Liver (tissue), 9 donors: Measurements from ENCODE around the gene ELP4. TPM values are rescaled to one million over a fixed set of nuclear protein-coding genes. Genes with fewer than 3 reads are reported as not detected.

ENCODE experiments used
- DNase-seq: peaks from one replicate; pipeline ENCODE4 v3.0.0-alpha.2; 2017; ENCODE audit warnings: low spot score
- H3K27ac ChIP-seq, 2 donors: one replicate each; pipeline ENCODE4 v1.7.0; 2013; ENCODE audit warnings: inconsistent platforms in 2 of 2, low read length in 2 of 2, control low read depth in 1 of 2, low read depth in 1 of 2, mild to moderate bottlenecking in 1 of 2
- H3K27me3 ChIP-seq, 4 donors: one replicate each; pipeline versions ENCODE4 v1.6.1 to v1.7.0; 2013; ENCODE audit warnings: low read length in 3 of 4, inconsistent platforms in 1 of 4, mild to moderate bottlenecking in 1 of 4, moderate library complexity in 1 of 4; ENCODE audit not compliant: control insufficient read depth in 4 of 4, insufficient read depth in 4 of 4
- H3K36me3 ChIP-seq, 4 donors: one replicate each; pipeline versions ENCODE4 v1.6.1 to v1.7.0; 2013; ENCODE audit warnings: low read length in 3 of 4, mild to moderate bottlenecking in 3 of 4, low read depth in 1 of 4, moderate library complexity in 1 of 4; ENCODE audit not compliant: control insufficient read depth in 4 of 4, insufficient read depth in 3 of 4
- H3K4me1 ChIP-seq, 4 donors: one replicate each; pipeline versions ENCODE4 v1.6.1 to v1.7.0; 2013; ENCODE audit warnings: low read length in 3 of 4, mild to moderate bottlenecking in 3 of 4, moderate library complexity in 1 of 4; ENCODE audit not compliant: control insufficient read depth in 4 of 4, insufficient read depth in 4 of 4
- H3K4me3 ChIP-seq, 3 donors: one replicate each; pipeline versions ENCODE4 v1.6.1 to v1.7.0; 2013; ENCODE audit warnings: low read length in 3 of 3, control low read depth in 1 of 3, low read depth in 1 of 3, mild to moderate bottlenecking in 1 of 3
- H3K9ac ChIP-seq, 2 donors: one replicate each; pipeline ENCODE4 v1.7.0; 2013; ENCODE audit warnings: low read length in 2 of 2, mild to moderate bottlenecking in 2 of 2, moderate library complexity in 2 of 2, control low read depth in 1 of 2, low read depth in 1 of 2
- H3K9me3 ChIP-seq, 4 donors: one replicate each; pipeline versions ENCODE4 v1.6.1 to v1.7.0; 2013; ENCODE audit warnings: low read length in 3 of 4; ENCODE audit not compliant: control insufficient read depth in 4 of 4
- EGR1 ChIP-seq, 2 donors: IDR thresholded peaks; 2 replicates each; pipeline ENCODE4 v1.6.1; 2016 to 2018; ENCODE audit warnings: antibody characterized with exemption in 2 of 2, low read depth in 2 of 2
- FOXA1 ChIP-seq: IDR thresholded peaks from 2 replicates; pipeline ENCODE4 v1.6.1; 2016; ENCODE audit warnings: antibody characterized with exemption
- FOXA2 ChIP-seq: IDR thresholded peaks from 2 replicates; pipeline ENCODE4 v1.6.1; 2016; ENCODE audit warnings: antibody characterized with exemption
- GABPA ChIP-seq, 2 donors: IDR thresholded peaks in 1 of 2; conservative IDR thresholded peaks in 1 of 2; 2 replicates each; pipeline ENCODE4 v1.6.1; 2016; ENCODE audit warnings: antibody characterized with exemption in 2 of 2, mild to moderate bottlenecking in 1 of 2, moderate library complexity in 1 of 2
- HNF4A ChIP-seq, 2 donors: conservative IDR thresholded peaks; 2 replicates each; pipeline ENCODE4 v1.6.1; 2016; ENCODE audit warnings: antibody characterized with exemption in 2 of 2, mild to moderate bottlenecking in 2 of 2
- HNF4G ChIP-seq: IDR thresholded peaks from 2 replicates; pipeline ENCODE4 v1.6.1; 2016; ENCODE audit warnings: antibody characterized with exemption
- JUND ChIP-seq, 2 donors: IDR thresholded peaks; 2 replicates each; pipeline ENCODE4 v1.6.1; 2016; ENCODE audit warnings: antibody characterized with exemption in 2 of 2
- NR2F2 ChIP-seq: IDR thresholded peaks from 2 replicates; pipeline ENCODE4 v1.6.1; 2016; ENCODE audit warnings: antibody characterized with exemption
- RAD21 ChIP-seq, 2 donors: IDR thresholded peaks; 2 replicates each; pipeline ENCODE4 v1.6.1; 2016; ENCODE audit warnings: antibody characterized with exemption in 2 of 2, mild to moderate bottlenecking in 2 of 2
- RXRA ChIP-seq, 2 donors: IDR thresholded peaks; 2 replicates each; pipeline ENCODE4 v1.6.1; 2017 to 2018; ENCODE audit warnings: antibody characterized with exemption in 2 of 2, mild to moderate bottlenecking in 1 of 2
- SP1 ChIP-seq: IDR thresholded peaks from 2 replicates; pipeline ENCODE4 v1.6.1; 2018; ENCODE audit warnings: antibody characterized with exemption, mild to moderate bottlenecking
- TAF1 ChIP-seq: conservative IDR thresholded peaks from 2 replicates; pipeline ENCODE4 v1.6.1; 2016; ENCODE audit warnings: antibody characterized with exemption, mild to moderate bottlenecking
- WGBS: extraction: QIAGEN DNeasy Blood & Tissue Kit; methylation state at CpG from one replicate; pipeline ENCODE4 v1.1.7; 2013; 5-methylcytosine and 5-hydroxymethylcytosine counted together
- polyA plus RNA-seq, 2 donors: library from polyadenylated mRNA; stranded (reverse) in 1 of 2; unstranded in 1 of 2; fragments of 200-250 nt in 1 of 2; fragments of >200 nt in 1 of 2; fragmentation: Nextera tagmentation in 1 of 2; extraction: Ambion mirVana in 1 of 2; gene quantifications; one replicate each; pipeline versions ENCODE4 v1.2.1 to v1.2.3, GENCODE V29; 2013 to 2015
- total RNA-seq, 2 donors: library from RNA; depleted of rRNA; stranded (reverse); fragments of >200 nt; gene quantifications; one replicate each; pipeline ENCODE4 v1.2.3, GENCODE V29; 2014
- TF ChIP-seq, protein P1 (sequence below): IDR thresholded peaks from 2 replicates; pipeline ENCODE4 v1.6.1; 2016; ENCODE audit warnings: antibody characterized with exemption
- TF ChIP-seq, protein P2 (sequence below): IDR thresholded peaks from 2 replicates; pipeline ENCODE4 v1.6.1; 2016; ENCODE audit warnings: antibody characterized with exemption
- TF ChIP-seq, protein P3 (sequence below): IDR thresholded peaks from 2 replicates; pipeline ENCODE4 v1.6.1; 2016; ENCODE audit warnings: antibody characterized with exemption
- TF ChIP-seq, protein P4 (sequence below): IDR thresholded peaks from 2 replicates; pipeline ENCODE4 v1.6.1; 2016; ENCODE audit warnings: antibody characterized with exemption, mild to moderate bottlenecking
- TF ChIP-seq, protein P5 (sequence below): fragments of 150-350 bp; IDR thresholded peaks from 2 replicates; pipeline ENCODE4 v1.5.1; 2017; ENCODE audit warnings: improper control_type of control experiment, low read depth, low read length; ENCODE audit not compliant: missing input control
- donor health status: healthy.
- donor health status: healthy.
- donor health status: healthy.
- donor health status: healthy.
- donor health status: healthy.

The ELP4 gene
- total and polyA plus RNA-seq, 4 donors: 6.0 to 18.8 (median 12.5) TPM

DNA sequence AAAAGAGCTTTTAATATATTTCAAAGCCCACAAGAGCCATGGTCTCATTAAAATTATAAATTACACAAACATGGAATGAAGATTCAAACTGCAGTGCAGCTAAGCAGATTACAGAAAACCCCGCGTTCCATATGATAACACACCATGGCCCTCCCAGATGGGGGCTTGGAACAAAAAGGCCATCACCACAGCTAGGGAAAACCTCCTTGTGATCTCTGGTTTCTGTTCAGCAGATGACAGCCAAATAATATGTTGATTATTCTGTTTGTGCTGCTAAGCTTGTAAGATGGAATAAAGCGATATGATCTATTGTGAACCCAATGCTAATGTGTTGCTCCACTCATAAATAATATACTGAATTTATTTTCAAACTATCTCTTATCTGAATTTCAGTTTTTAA is 28.6 kb upstream of the ELP4 start:
- no peak for DNase-seq
- Histone ChIP-seq H3K9ac (no peak overlapping the region), H3K4me1 (no peaks in the 10 kb centered on the region), H3K9me3 (no peaks in the 10 kb centered on the region), H3K4me3 (no peak overlapping the region), H3K27me3 (no peaks in the 10 kb centered on the region), H3K27ac (no peak overlapping the region), H3K36me3 (no peaks in the 10 kb centered on the region)
- TF ChIP-seq GABPA (IDR thresholded peaks at IDR 0.05 in 1 of 2, conservative IDR thresholded peaks at IDR 0.05 in 1 of 2) (no peak), FOXA2 (no peak), RAD21 (IDR thresholded peaks at IDR 0.05) (no peak), TAF1 (no peak), HNF4A (conservative IDR thresholded peaks at IDR 0.05) (no peak), FOXA1 (no peak), SP1 (no peak), HNF4G (no peak), NR2F2 (no peak), EGR1 (IDR thresholded peaks at IDR 0.05; ENCODE audit: low read depth in 2 of 2) (no peak), JUND (IDR thresholded peaks at IDR 0.05) (no peak), RXRA (IDR thresholded peaks at IDR 0.05) (no peak)
- TF ChIP-seq, protein P1, sequence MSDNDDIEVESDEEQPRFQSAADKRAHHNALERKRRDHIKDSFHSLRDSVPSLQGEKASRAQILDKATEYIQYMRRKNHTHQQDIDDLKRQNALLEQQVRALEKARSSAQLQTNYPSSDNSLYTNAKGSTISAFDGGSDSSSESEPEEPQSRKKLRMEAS: no peak
- TF ChIP-seq, protein P2, sequence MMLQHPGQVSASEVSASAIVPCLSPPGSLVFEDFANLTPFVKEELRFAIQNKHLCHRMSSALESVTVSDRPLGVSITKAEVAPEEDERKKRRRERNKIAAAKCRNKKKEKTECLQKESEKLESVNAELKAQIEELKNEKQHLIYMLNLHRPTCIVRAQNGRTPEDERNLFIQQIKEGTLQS: no peak
- TF ChIP-seq, protein P3, sequence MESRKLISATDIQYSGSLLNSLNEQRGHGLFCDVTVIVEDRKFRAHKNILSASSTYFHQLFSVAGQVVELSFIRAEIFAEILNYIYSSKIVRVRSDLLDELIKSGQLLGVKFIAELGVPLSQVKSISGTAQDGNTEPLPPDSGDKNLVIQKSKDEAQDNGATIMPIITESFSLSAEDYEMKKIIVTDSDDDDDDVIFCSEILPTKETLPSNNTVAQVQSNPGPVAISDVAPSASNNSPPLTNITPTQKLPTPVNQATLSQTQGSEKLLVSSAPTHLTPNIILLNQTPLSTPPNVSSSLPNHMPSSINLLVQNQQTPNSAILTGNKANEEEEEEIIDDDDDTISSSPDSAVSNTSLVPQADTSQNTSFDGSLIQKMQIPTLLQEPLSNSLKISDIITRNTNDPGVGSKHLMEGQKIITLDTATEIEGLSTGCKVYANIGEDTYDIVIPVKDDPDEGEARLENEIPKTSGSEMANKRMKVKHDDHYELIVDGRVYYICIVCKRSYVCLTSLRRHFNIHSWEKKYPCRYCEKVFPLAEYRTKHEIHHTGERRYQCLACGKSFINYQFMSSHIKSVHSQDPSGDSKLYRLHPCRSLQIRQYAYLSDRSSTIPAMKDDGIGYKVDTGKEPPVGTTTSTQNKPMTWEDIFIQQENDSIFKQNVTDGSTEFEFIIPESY: no peak
- TF ChIP-seq, protein P4, sequence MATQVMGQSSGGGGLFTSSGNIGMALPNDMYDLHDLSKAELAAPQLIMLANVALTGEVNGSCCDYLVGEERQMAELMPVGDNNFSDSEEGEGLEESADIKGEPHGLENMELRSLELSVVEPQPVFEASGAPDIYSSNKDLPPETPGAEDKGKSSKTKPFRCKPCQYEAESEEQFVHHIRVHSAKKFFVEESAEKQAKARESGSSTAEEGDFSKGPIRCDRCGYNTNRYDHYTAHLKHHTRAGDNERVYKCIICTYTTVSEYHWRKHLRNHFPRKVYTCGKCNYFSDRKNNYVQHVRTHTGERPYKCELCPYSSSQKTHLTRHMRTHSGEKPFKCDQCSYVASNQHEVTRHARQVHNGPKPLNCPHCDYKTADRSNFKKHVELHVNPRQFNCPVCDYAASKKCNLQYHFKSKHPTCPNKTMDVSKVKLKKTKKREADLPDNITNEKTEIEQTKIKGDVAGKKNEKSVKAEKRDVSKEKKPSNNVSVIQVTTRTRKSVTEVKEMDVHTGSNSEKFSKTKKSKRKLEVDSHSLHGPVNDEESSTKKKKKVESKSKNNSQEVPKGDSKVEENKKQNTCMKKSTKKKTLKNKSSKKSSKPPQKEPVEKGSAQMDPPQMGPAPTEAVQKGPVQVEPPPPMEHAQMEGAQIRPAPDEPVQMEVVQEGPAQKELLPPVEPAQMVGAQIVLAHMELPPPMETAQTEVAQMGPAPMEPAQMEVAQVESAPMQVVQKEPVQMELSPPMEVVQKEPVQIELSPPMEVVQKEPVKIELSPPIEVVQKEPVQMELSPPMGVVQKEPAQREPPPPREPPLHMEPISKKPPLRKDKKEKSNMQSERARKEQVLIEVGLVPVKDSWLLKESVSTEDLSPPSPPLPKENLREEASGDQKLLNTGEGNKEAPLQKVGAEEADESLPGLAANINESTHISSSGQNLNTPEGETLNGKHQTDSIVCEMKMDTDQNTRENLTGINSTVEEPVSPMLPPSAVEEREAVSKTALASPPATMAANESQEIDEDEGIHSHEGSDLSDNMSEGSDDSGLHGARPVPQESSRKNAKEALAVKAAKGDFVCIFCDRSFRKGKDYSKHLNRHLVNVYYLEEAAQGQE: no peak
- TF ChIP-seq, protein P5, sequence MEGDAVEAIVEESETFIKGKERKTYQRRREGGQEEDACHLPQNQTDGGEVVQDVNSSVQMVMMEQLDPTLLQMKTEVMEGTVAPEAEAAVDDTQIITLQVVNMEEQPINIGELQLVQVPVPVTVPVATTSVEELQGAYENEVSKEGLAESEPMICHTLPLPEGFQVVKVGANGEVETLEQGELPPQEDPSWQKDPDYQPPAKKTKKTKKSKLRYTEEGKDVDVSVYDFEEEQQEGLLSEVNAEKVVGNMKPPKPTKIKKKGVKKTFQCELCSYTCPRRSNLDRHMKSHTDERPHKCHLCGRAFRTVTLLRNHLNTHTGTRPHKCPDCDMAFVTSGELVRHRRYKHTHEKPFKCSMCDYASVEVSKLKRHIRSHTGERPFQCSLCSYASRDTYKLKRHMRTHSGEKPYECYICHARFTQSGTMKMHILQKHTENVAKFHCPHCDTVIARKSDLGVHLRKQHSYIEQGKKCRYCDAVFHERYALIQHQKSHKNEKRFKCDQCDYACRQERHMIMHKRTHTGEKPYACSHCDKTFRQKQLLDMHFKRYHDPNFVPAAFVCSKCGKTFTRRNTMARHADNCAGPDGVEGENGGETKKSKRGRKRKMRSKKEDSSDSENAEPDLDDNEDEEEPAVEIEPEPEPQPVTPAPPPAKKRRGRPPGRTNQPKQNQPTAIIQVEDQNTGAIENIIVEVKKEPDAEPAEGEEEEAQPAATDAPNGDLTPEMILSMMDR: no peak
- 98% methylated on average over 3 of the region's 3 CpGs for WGBS

DNA sequence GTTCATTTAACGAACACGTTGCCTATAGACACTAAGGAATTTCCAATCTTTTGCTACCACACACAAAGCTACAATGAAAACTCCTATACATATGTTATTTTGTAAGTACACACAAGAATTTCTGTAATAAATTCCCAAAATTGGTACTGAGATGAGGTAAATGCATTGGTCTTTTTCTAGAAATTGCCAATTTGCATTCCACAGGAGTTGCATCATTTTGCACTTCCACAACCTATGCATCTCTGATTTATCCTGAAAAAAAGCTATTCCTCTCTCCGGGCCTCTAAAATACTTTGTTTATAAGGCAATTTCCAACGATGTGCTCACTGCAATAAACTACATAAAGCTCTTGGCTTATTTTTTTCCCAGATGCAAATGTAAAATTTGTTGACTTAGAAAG is 25.1 kb upstream of the ELP4 start:
- Histone ChIP-seq H3K4me3 (no peak overlapping the region), H3K27me3 (no peaks in the 10 kb centered on the region), H3K27ac (no peak overlapping the region), H3K36me3 (no peaks in the 10 kb centered on the region), H3K4me1 (no peaks in the 10 kb centered on the region), H3K9ac (no peak overlapping the region), H3K9me3 (no peaks in the 10 kb centered on the region)
- 89% methylated on average over 4 of the region's 4 CpGs for WGBS
- no peak for DNase-seq
- TF ChIP-seq, protein P5: no peak
- TF ChIP-seq, protein P2: no peak
- TF ChIP-seq FOXA1 (no peak), EGR1 (IDR thresholded peaks at IDR 0.05; ENCODE audit: low read depth in 2 of 2) (no peak), HNF4G (no peak), TAF1 (no peak), GABPA (IDR thresholded peaks at IDR 0.05 in 1 of 2, conservative IDR thresholded peaks at IDR 0.05 in 1 of 2) (no peak), RAD21 (IDR thresholded peaks at IDR 0.05) (no peak), FOXA2 (no peak)
- TF ChIP-seq, protein P3: no peak
